GM23338 (cell line): ENCODE measurements around the gene GTF3C1.

Experiments used
- CREB1 ChIP-seq: fragments of 250-450 bp; sonication (Bioruptor Pico); IDR thresholded peaks from 2 replicates; pipeline ENCODE4 v1.5.0; 2020; ENCODE audit warnings: low read depth, mild to moderate bottlenecking, moderate library complexity
- CTCF ChIP-seq, 2 experiments: fragments of 200-600 bp in 1 of 2; sonication (generic) in 1 of 2; conservative IDR thresholded peaks; 2 replicates each; pipeline versions ENCODE4 v1.5.1 to v1.6.1; 2016 to 2017; ENCODE audit warnings: antibody characterized with exemption in 2 of 2, low read depth in 2 of 2, mild to moderate bottlenecking in 2 of 2, moderate library complexity in 1 of 2
- ETS1 ChIP-seq: IDR thresholded peaks from 2 replicates; pipeline ENCODE4 v1.6.1; 2016; ENCODE audit warnings: antibody characterized with exemption
- EZH2 ChIP-seq: fragments of 200-600 bp; sonication (generic); IDR thresholded peaks from one replicate; pipeline ENCODE4 v1.8.0; 2017; ENCODE audit warnings: antibody characterized with exemption, mild to moderate bottlenecking, low read depth; ENCODE audit not compliant: unreplicated experiment
- EZH2phosphoT487 ChIP-seq: fragments of 200-600 bp; sonication (generic); IDR thresholded peaks from one replicate; pipeline ENCODE4 v1.8.1; 2018; ENCODE audit warnings: antibody characterized with exemption; ENCODE audit not compliant: unreplicated experiment
- JUNB ChIP-seq: IDR thresholded peaks from one replicate; pipeline ENCODE4 v1.6.1; 2016; ENCODE audit warnings: antibody characterized with exemption; ENCODE audit not compliant: unreplicated experiment
- POLR2AphosphoS5 ChIP-seq: IDR thresholded peaks from 2 replicates; pipeline ENCODE4 v1.6.1; 2016; ENCODE audit warnings: antibody characterized with exemption, low read depth
- REST ChIP-seq: IDR thresholded peaks from one replicate; pipeline ENCODE4 v1.6.1; 2018; ENCODE audit warnings: antibody characterized with exemption; ENCODE audit not compliant: unreplicated experiment
- ZNF114 ChIP-seq: fragments of 250-450 bp; sonication (Bioruptor Pico); IDR thresholded peaks from 2 replicates; pipeline ENCODE4 v1.5.0; 2020; ENCODE audit warnings: mild to moderate bottlenecking, moderate library complexity
- ZNF462 ChIP-seq: fragments of 250-450 bp; sonication (Bioruptor Pico); IDR thresholded peaks from 2 replicates; pipeline ENCODE4 v1.5.0; 2020; ENCODE audit warnings: mild to moderate bottlenecking, moderate library complexity

- TF ChIP-seq CTCF (conservative IDR thresholded peaks at IDR 0.05; ENCODE audit: low read depth in 2 of 2) (no peak), ETS1 (no peak), ZNF114 (CRISPR knock-in tag) (no peak), POLR2AphosphoS5 (no peak), EZH2 (no peak), EZH2phosphoT487 (no peak), REST (no peak), CREB1 (CRISPR knock-in tag) (no peak), JUNB (no peak), ZNF462 (CRISPR knock-in tag) (no peak)
Observed at GRCh38 chr16:27471661-27472060, 78.1 kb downstream of the GTF3C1 start.
